ENCODE data around the gene CXCR6. TPM values are rescaled to one million over a fixed set of nuclear protein-coding genes. Genes with fewer than 3 reads are reported as not detected.

The CXCR6 gene
- not detected in 2 replicates for total RNA-seq

GRCh38 chr3:45943207-45943846 is at the start of gene CXCR6:
Gene CXCR6, plus strand, starts transcription at chr3:45943464. Its CDS starts 3,018 bp downstream, at chr3:45946482.

DNA sequence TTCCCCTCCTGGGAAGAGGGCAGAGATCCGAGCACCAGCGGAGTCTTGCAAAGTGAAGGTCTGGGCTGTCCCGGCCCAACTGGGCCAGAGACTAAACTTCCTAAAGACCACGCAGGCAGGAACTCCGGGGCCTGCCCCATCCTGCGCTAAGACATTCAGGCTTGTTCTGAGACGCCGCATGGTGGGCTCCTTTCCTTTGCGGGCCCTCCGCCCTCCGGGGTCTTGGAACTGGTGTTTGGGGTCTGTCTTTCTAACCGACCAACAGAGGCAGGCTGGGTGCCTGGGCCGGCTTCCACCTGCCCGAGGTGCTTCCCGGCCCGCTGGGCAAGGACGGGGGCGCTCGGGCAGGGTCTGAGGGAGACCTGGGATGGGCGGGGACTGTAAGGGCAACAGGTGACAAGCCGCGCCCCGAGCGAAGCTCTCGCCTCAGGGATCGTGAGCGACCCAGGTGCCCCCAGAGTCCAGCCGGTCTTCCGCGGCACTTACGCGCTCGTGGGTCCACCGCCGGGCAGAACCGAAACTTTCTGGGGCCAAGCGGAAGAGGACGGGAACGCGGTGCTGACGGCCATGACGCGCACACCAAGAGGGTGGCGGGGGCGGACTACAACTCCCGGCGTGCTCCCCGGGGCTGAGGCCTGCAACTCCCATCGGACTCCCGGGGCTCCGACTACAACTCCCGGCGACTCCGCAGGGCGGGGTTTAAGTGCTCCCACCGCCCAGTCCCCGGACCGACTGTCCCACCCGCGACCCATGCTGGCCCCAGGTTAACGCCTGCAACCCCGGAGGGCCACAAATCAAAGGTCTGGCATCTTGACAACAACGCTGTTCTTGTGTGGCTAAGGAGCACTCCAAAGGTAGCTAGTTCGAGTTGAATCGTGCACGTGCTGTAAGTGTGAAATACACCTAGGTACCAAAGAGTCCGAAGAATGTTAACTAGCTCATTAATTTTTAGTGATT is 52.2 kb downstream of the CXCR6 start, which contains the start of gene FYCO1:
Gene FYCO1, minus strand, starts transcription at position 589 of the 957 bp plus-strand sequence. CDS start 10,914 bp downstream, outside the sequence.

Other genes with a start within 250 kb of the CXCR6 start
- gene SLC6A20, start 146.9 kb upstream of the CXCR6 start, total RNA-seq, result not detected in 2 replicates
- 13.3 and 14.9 TPM in 2 replicates for gene LZTFL1, start 101.3 kb upstream of the CXCR6 start, total RNA-seq
- not detected in 2 replicates for gene CCR9, start 56.9 kb upstream of the CXCR6 start, total RNA-seq
- gene FYCO1, start 52.4 kb downstream of the CXCR6 start, total RNA-seq, result 56.8 and 63.1 TPM in 2 replicates
- gene XCR1, start 84.0 kb downstream of the CXCR6 start, total RNA-seq, result not detected in 2 replicates